ENCODE measurements around the gene MCL1. TPM values are rescaled to one million over a fixed set of nuclear protein-coding genes. Genes with fewer than 3 reads are reported as not detected.

MCL1 gene
- total and polyA plus RNA-seq, 2 of the 13 experiments (the other 11 are each of a cell fraction or from before 2014, with no cell fraction given), result 69.5 to 125 TPM

DNA sequence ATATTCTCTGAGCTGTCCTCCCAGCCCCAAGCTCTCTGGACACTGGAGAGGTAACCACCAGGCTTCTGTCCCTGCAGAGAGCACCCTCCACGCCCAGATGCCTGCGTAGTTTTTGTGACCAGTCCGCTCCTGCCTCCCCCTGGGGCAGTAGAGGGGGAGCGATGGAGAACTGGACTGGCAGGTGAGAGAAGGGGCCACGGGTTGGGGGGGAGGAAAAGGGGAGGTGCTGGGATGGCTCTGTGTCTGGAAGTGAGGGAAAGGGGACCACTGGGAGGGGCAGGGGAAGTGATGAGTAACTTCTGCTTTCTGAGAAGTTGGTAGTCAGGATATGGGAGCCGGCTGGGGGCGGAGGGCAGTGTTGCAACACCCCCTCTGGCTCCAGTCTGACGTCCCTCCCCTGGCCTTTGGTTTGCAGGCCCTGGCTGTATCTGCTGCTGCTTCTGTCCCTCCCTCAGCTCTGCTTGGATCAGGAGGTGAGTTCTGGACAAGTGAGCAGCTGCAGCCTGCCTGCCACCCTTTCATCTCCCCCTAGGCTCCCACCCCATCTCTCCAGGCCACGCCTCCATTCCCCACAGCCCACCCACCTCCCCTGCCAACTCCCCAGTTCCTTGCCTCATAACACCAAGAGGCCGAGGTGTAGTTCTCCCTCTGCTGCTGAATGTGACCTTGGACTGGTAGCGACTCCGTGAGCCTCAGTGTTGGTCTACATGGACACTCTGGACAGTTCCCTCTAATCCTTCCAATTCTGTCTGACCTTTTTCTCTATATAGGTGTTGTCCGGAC is 27.1 kb downstream of the MCL1 start (continued):
- TF ChIP-seq, protein P1, sequence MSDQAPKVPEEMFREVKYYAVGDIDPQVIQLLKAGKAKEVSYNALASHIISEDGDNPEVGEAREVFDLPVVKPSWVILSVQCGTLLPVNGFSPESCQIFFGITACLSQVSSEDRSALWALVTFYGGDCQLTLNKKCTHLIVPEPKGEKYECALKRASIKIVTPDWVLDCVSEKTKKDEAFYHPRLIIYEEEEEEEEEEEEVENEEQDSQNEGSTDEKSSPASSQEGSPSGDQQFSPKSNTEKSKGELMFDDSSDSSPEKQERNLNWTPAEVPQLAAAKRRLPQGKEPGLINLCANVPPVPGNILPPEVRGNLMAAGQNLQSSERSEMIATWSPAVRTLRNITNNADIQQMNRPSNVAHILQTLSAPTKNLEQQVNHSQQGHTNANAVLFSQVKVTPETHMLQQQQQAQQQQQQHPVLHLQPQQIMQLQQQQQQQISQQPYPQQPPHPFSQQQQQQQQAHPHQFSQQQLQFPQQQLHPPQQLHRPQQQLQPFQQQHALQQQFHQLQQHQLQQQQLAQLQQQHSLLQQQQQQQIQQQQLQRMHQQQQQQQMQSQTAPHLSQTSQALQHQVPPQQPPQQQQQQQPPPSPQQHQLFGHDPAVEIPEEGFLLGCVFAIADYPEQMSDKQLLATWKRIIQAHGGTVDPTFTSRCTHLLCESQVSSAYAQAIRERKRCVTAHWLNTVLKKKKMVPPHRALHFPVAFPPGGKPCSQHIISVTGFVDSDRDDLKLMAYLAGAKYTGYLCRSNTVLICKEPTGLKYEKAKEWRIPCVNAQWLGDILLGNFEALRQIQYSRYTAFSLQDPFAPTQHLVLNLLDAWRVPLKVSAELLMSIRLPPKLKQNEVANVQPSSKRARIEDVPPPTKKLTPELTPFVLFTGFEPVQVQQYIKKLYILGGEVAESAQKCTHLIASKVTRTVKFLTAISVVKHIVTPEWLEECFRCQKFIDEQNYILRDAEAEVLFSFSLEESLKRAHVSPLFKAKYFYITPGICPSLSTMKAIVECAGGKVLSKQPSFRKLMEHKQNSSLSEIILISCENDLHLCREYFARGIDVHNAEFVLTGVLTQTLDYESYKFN (CRISPR knock-in tag; conservative IDR thresholded peaks at IDR 0.05), result peak; percentile 72
- TF ChIP-seq ZFX (CRISPR knock-in tag; IDR thresholded peaks at IDR 0.05; ENCODE audit: low read depth) (peak; percentile 78), KLF9 (CRISPR knock-in tag; IDR thresholded peaks at IDR 0.05; ENCODE audit: low read depth) (no peak), PHF20 (CRISPR knock-in tag; IDR thresholded peaks at IDR 0.05) (no peak), ZNF7 (CRISPR knock-in tag; IDR thresholded peaks at IDR 0.05) (no peak), CBX1 (IDR thresholded peaks at IDR 0.05; ENCODE audit: low read depth) (no peak), NAIF1 (CRISPR knock-in tag; IDR thresholded peaks at IDR 0.05; ENCODE audit: borderline replicate concordance) (no peak), ZNF543 (CRISPR knock-in tag; IDR thresholded peaks at IDR 0.05) (0 out of 2 replicates have a peak, but pooled peaks have one; percentile 51), BHLHE40 (IDR thresholded peaks at IDR 0.05; ENCODE audit: low read length) (0 out of 2 replicates have a peak, but pooled peaks have one; percentile 10), CREB1 (IDR thresholded peaks at IDR 0.05) (no peak), CREB1 (CRISPR knock-in tag; IDR thresholded peaks at IDR 0.05) (no peak), TGIF2 (CRISPR knock-in tag; IDR thresholded peaks at IDR 0.05) (no peak), TCF7 (IDR thresholded peaks at IDR 0.05; ENCODE audit: low read depth) (no peak), U2AF2 (IDR thresholded peaks at IDR 0.05; ENCODE audit: low read depth, low read length) (no peak), ZNF34 (CRISPR knock-in tag; IDR thresholded peaks at IDR 0.05; ENCODE audit: borderline replicate concordance) (no peak), KDM6A (CRISPR knock-in tag; IDR thresholded peaks at IDR 0.05; ENCODE audit: low read depth) (no peak), DMAP1 (CRISPR knock-in tag; IDR thresholded peaks at IDR 0.05) (peak; percentile 59; the same call in 1 of the 2 replicates), ZNF292 (CRISPR knock-in tag; IDR thresholded peaks at IDR 0.05; ENCODE audit: borderline replicate concordance, low read depth) (peak; percentile 92), ZMYM3 (CRISPR knock-in tag; IDR thresholded peaks at IDR 0.05) (no peak), ETV6 (CRISPR knock-in tag; conservative IDR thresholded peaks at IDR 0.05) (no peak), HDAC2 (CRISPR knock-in tag; IDR thresholded peaks at IDR 0.05) (peak; percentile 77), ZNF451 (CRISPR knock-in tag; IDR thresholded peaks at IDR 0.05) (no peak)
- TF ChIP-seq, protein P2, sequence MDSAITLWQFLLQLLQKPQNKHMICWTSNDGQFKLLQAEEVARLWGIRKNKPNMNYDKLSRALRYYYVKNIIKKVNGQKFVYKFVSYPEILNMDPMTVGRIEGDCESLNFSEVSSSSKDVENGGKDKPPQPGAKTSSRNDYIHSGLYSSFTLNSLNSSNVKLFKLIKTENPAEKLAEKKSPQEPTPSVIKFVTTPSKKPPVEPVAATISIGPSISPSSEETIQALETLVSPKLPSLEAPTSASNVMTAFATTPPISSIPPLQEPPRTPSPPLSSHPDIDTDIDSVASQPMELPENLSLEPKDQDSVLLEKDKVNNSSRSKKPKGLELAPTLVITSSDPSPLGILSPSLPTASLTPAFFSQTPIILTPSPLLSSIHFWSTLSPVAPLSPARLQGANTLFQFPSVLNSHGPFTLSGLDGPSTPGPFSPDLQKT (CRISPR knock-in tag; IDR thresholded peaks at IDR 0.05; ENCODE audit: borderline replicate concordance), result no peak
- TF ChIP-seq, protein P3, sequence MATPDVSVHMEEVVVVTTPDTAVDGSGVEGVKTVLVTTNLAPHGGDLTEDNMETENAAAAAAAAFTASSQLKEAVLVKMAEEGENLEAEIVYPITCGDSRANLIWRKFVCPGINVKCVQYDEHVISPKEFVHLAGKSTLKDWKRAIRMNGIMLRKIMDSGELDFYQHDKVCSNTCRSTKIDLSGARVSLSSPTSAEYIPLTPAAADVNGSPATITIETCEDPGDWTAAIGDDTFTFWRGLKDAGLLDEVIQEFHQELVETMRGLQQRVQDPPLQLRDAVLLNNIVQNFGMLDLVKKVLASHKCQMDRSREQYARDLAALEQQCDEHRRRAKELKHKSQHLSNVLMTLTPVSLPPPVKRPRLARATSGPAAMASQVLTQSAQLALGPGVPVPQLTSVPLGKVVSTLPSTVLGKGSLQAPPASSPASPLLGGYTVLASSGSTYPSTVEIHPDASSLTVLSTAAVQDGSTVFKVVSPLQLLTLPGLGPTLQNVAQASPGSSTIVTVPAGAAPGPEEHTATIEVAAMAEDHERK (CRISPR knock-in tag; IDR thresholded peaks at IDR 0.05; ENCODE audit: low read depth), result no peak
- TF ChIP-seq, protein P4, sequence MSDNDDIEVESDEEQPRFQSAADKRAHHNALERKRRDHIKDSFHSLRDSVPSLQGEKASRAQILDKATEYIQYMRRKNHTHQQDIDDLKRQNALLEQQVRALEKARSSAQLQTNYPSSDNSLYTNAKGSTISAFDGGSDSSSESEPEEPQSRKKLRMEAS (IDR thresholded peaks at IDR 0.05), result peak; percentile 51; the same call in 1 of the 2 replicates
